Stomach (tissue), 4 donors: ENCODE results near the gene C2orf92.

Experiments used
- POLR2AphosphoS5 ChIP-seq, 3 donors: sonication (generic); formaldehyde crosslinking; IDR thresholded peaks; one replicate each; pipeline ENCODE4 v1.6.1; 2016; ENCODE audit warnings: antibody characterized with exemption in 3 of 3
- TF ChIP-seq, protein P1 (sequence below), 7 experiments: fragments of 450-650 bp in 4 of 7; fragments of 200-600 bp in 3 of 7; sonication (generic) in 3 of 7; IDR thresholded peaks; one replicate each; pipeline ENCODE4 v1.5.1; 2016 to 2019; ENCODE audit warnings: antibody characterized with exemption in 7 of 7, control low read depth in 2 of 7, mild to moderate bottlenecking in 1 of 7

DNA sequence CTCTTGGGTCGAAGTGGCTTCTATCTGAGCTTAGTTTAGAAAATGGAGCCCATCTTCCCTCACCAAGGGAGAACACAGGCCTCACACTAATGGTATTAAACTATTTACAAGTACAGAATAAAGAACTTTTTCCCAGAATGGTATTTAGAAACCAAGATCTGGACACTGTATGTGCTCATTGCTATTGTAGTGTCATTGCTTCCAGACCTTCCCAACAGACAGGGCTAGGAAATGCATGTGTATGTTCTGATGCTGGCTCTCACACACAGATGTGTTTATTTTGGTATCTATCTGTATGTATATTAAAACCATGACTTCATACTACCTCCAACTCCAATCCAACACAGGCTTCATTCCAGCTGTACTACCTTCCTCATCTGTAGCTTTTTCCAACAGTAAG is 15.6 kb upstream of the C2orf92 start:
- TF ChIP-seq, protein P1, sequence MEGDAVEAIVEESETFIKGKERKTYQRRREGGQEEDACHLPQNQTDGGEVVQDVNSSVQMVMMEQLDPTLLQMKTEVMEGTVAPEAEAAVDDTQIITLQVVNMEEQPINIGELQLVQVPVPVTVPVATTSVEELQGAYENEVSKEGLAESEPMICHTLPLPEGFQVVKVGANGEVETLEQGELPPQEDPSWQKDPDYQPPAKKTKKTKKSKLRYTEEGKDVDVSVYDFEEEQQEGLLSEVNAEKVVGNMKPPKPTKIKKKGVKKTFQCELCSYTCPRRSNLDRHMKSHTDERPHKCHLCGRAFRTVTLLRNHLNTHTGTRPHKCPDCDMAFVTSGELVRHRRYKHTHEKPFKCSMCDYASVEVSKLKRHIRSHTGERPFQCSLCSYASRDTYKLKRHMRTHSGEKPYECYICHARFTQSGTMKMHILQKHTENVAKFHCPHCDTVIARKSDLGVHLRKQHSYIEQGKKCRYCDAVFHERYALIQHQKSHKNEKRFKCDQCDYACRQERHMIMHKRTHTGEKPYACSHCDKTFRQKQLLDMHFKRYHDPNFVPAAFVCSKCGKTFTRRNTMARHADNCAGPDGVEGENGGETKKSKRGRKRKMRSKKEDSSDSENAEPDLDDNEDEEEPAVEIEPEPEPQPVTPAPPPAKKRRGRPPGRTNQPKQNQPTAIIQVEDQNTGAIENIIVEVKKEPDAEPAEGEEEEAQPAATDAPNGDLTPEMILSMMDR (IDR thresholded peaks at IDR 0.05): no peak
- no peak for TF ChIP-seq POLR2AphosphoS5 (IDR thresholded peaks at IDR 0.05)
